ENCODE results near the gene B4GALT6.

GRCh38 chr18:31667185-31667584, 17.2 kb downstream of the B4GALT6 start:
- TF ChIP-seq, protein P1, sequence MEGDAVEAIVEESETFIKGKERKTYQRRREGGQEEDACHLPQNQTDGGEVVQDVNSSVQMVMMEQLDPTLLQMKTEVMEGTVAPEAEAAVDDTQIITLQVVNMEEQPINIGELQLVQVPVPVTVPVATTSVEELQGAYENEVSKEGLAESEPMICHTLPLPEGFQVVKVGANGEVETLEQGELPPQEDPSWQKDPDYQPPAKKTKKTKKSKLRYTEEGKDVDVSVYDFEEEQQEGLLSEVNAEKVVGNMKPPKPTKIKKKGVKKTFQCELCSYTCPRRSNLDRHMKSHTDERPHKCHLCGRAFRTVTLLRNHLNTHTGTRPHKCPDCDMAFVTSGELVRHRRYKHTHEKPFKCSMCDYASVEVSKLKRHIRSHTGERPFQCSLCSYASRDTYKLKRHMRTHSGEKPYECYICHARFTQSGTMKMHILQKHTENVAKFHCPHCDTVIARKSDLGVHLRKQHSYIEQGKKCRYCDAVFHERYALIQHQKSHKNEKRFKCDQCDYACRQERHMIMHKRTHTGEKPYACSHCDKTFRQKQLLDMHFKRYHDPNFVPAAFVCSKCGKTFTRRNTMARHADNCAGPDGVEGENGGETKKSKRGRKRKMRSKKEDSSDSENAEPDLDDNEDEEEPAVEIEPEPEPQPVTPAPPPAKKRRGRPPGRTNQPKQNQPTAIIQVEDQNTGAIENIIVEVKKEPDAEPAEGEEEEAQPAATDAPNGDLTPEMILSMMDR (IDR thresholded peaks at IDR 0.05): no peak
- TF ChIP-seq POLR2A (IDR thresholded peaks at IDR 0.05): no peak
